ENCODE measurements around the gene CCBE1.

DNA sequence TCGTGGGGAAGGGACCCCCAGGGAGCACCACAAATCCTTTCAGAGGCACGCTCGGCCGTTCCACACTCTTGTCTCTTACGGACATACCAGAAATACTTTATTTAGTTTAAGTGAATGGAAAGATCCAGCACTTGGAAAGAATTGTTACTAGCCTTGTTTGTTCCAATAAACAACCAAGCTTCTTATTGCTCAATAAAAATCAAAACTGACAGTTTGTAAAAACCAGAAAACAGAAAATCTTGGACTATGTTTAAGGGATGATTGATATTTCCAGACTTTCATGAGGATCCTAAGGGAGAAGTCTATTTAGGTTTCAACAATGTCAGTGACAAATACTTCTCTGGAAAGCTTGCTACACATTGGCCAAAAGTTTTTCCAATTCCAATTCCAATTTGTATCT is 31.6 kb upstream of the CCBE1 start:
- no peak for TF ChIP-seq POLR2A (IDR thresholded peaks at IDR 0.05)
- TF ChIP-seq, protein P1, sequence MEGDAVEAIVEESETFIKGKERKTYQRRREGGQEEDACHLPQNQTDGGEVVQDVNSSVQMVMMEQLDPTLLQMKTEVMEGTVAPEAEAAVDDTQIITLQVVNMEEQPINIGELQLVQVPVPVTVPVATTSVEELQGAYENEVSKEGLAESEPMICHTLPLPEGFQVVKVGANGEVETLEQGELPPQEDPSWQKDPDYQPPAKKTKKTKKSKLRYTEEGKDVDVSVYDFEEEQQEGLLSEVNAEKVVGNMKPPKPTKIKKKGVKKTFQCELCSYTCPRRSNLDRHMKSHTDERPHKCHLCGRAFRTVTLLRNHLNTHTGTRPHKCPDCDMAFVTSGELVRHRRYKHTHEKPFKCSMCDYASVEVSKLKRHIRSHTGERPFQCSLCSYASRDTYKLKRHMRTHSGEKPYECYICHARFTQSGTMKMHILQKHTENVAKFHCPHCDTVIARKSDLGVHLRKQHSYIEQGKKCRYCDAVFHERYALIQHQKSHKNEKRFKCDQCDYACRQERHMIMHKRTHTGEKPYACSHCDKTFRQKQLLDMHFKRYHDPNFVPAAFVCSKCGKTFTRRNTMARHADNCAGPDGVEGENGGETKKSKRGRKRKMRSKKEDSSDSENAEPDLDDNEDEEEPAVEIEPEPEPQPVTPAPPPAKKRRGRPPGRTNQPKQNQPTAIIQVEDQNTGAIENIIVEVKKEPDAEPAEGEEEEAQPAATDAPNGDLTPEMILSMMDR (IDR thresholded peaks at IDR 0.05) = no peak
